Stomach smooth muscle (tissue), 2 donors: Measurements from ENCODE around the gene SNX25.

Experiments used
- H3K27ac ChIP-seq: one replicate; pipeline ENCODE4 v1.7.0; 2013; ENCODE audit warnings: mild to moderate bottlenecking, low read length, inconsistent platforms
- H3K27me3 ChIP-seq, 2 donors: one replicate each; pipeline ENCODE4 v1.7.0; 2013; ENCODE audit warnings: low read length in 2 of 2; ENCODE audit not compliant: insufficient read depth in 2 of 2, control insufficient read depth in 1 of 2
- H3K36me3 ChIP-seq, 2 donors: one replicate each; pipeline ENCODE4 v1.7.0; 2013; ENCODE audit warnings: low read length in 2 of 2; ENCODE audit not compliant: control insufficient read depth in 2 of 2, insufficient read depth in 2 of 2
- H3K4me1 ChIP-seq: one replicate; pipeline ENCODE4 v1.7.0; 2013; ENCODE audit warnings: low read length; ENCODE audit not compliant: control insufficient read depth, insufficient read depth
- H3K4me3 ChIP-seq, 2 donors: one replicate each; pipeline ENCODE4 v1.7.0; 2013; ENCODE audit warnings: low read length in 2 of 2
- H3K9ac ChIP-seq, 2 donors: one replicate each; pipeline ENCODE4 v1.7.0; 2013; ENCODE audit warnings: low read length in 2 of 2, mild to moderate bottlenecking in 1 of 2
- H3K9me3 ChIP-seq, 2 donors: one replicate each; pipeline ENCODE4 v1.7.0; 2013; ENCODE audit warnings: low read length in 2 of 2; ENCODE audit not compliant: control insufficient read depth in 2 of 2
- donor health status: healthy.
- donor health status: Pancreatic carcinoma.

Gene SNX25

DNA sequence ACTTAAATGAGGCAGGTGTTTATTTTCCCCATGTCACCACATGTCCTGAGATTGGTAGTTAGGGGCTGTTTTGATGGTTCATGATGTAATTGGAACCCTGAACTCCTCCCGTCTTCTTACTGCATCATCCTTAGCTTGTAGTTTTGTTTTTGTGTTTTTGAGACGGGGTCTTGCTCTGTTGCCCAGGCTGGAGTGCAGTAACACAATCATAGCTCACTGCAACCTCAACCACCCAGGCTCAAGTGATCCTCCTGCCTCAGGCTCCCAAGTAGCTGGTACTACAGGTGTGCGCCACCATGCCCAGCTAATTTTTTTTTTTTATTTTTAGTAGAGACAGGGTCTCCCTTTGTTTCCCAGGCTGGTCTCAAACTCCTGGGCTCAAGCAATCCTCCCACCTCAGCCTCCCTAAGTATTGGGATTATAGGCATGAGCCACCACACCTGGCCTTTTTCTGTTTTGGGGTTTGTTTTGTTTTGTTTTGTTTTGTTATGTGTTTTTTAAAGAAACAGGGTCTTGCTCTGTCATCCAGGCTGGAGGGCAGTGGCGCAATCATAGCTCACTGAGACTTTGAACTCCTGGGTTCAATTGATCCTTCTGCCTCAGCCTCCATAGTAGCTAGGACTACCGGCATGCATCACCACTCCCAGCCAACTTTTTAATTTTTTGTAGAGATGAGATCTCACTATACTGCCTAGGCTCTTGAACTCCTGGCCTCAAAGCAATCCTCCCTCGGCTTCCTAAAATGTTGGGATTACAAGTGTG lies 76.4 kb downstream of the SNX25 start:
- H3K9me3 ChIP-seq: no peaks in the 10 kb centered on the region
- H3K36me3 ChIP-seq: peaks cover 12 to 13% of the 10 kb centered on the region in 2 donors
- no peaks in the 10 kb centered on the region for H3K27me3 ChIP-seq
- no peak overlapping the region for H3K9ac ChIP-seq
- H3K4me1 ChIP-seq: peaks cover 5% of the 10 kb centered on the region
- H3K27ac ChIP-seq: no peak overlapping the region
- H3K4me3 ChIP-seq: no peak overlapping the region

DNA sequence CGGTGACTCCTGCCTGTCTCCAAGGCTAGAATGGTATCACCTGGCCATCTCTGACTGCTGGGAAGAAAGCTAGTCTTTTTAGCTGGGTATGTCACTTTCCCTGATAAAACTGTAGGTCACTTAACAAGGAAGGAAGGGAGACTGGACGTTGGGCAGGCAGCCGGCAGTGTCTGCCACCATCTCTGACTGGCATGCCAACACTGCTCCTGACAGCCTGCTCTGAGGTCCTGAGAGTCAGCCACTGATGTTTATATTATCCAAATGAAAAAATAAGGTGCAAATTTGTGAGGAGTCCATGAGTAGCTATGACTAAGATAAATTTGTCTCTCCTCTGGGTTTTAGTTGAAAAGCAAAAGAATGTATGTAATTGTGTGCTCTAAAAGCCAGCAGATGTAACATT lies 77.2 kb downstream of the SNX25 start:
- Histone ChIP-seq H3K4me1 (peaks cover 5% of the 10 kb centered on the region), H3K9ac (no peak overlapping the region), H3K4me3 (no peak overlapping the region), H3K36me3 (peaks cover 13 to 14% of the 10 kb centered on the region in 2 donors), H3K27me3 (no peaks in the 10 kb centered on the region), H3K27ac (no peak overlapping the region), H3K9me3 (no peaks in the 10 kb centered on the region)

DNA sequence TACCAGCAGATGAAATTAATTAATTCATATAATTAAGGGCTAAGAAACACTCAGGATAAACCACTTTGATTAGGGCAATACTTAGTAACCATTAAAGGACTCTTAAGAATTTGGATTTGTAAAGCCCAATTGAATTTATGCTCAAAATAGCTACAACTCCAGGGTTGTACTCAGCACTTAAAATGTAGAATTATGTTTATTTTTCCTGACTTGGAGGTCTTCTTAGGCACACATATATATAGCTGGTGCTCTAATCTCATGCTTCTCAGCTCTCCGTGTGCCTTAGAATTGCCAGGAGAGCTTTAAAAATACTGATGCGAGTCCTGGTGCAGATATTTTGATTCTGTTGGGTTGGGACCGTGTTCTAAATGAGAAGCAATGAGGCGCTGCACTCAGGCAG lies 77.6 kb downstream of the SNX25 start:
- Histone ChIP-seq H3K4me1 (peaks cover 5% of the 10 kb centered on the region), H3K9ac (no peak overlapping the region), H3K27me3 (no peaks in the 10 kb centered on the region), H3K9me3 (no peaks in the 10 kb centered on the region), H3K27ac (no peak overlapping the region), H3K4me3 (no peak overlapping the region), H3K36me3 (peaks cover 13 to 14% of the 10 kb centered on the region in 2 donors)

DNA sequence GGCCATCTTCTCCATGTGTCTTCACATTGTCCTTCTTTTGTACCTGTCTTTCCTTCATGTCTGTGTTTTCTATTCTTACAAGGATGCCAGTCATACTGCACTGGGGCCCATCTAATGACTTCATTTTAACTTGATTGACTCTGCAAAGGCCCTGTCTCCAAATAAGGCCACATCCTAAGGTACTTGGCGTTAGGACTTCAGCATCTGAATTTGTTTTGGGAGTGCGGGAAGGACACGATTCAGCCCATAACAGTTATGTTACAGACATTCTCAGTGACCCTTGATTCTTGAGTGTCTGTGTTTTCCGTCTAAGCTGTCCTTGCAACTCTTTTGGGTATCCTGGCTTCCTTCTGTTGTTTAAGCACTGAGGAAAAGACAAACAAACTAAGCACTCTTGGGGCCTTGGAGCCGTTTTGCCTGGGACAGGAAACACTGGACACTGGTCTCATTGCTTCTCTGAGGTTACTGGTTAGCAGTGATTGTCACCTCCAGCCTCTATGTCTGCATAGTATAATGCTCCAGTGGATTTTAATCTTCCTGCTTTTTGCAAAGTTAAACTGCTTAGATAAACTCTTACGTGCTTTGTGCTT lies 80.7 kb downstream of the SNX25 start:
- Histone ChIP-seq H3K27ac (no peak overlapping the region), H3K4me3 (no peak overlapping the region), H3K36me3 (peaks cover 17% of the 10 kb centered on the region in 2 donors), H3K27me3 (no peaks in the 10 kb centered on the region), H3K9ac (no peak overlapping the region), H3K9me3 (no peaks in the 10 kb centered on the region), H3K4me1 (peaks cover 5% of the 10 kb centered on the region)

DNA sequence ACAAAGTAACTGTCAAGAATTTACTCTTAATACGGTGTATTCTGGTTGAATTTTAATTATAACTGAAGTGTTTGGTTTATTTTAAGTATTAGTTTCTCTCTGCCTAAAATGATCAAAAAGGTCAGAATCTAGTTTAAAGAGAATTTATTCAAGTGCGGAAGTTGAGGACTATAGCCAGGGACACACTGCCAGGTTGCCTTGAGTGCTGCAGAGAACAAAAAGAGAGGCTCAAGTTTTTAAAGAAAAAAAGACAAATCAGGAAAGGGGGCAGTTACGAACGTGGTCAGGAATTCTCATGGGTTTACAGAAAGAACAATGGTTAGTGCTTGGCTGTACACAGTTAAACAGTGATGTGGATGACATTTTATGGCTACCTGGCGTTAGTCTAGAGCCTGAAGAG lies 81.3 kb downstream of the SNX25 start:
- no peak overlapping the region for H3K27ac ChIP-seq
- H3K4me1 ChIP-seq: peaks cover 5% of the 10 kb centered on the region
- H3K4me3 ChIP-seq: no peak overlapping the region

DNA sequence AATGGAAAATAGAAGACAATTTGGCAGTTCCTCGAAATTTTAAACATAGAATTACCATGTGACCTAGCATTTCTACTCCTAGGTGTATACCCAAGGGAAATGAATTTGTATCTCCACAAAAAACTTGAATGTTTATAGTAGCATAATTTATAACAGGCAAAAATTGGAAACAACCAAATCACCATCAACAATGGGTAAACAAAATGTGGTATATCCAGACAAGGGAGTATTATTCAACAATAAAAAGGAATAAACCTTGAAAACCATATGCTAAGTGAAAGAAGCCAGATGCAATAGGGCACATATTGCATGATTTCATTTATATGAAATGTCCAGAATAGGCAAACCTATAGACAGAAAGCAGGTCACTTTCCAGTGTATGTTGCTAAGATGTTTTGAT lies 83.8 kb downstream of the SNX25 start:
- H3K27ac ChIP-seq: no peak overlapping the region
- no peaks in the 10 kb centered on the region for H3K4me1 ChIP-seq
- peaks cover 17% of the 10 kb centered on the region in 2 donors for H3K36me3 ChIP-seq
- H3K9ac ChIP-seq: no peak overlapping the region
- H3K27me3 ChIP-seq: no peaks in the 10 kb centered on the region
- no peaks in the 10 kb centered on the region for H3K9me3 ChIP-seq
- no peak overlapping the region for H3K4me3 ChIP-seq

More for the DNA sequence above, 81.3 kb downstream of the SNX25 start:
- no peak overlapping the region for H3K9ac ChIP-seq
- H3K9me3 ChIP-seq: no peaks in the 10 kb centered on the region
- no peaks in the 10 kb centered on the region for H3K27me3 ChIP-seq
- H3K36me3 ChIP-seq: peaks cover 17% of the 10 kb centered on the region in 2 donors

DNA sequence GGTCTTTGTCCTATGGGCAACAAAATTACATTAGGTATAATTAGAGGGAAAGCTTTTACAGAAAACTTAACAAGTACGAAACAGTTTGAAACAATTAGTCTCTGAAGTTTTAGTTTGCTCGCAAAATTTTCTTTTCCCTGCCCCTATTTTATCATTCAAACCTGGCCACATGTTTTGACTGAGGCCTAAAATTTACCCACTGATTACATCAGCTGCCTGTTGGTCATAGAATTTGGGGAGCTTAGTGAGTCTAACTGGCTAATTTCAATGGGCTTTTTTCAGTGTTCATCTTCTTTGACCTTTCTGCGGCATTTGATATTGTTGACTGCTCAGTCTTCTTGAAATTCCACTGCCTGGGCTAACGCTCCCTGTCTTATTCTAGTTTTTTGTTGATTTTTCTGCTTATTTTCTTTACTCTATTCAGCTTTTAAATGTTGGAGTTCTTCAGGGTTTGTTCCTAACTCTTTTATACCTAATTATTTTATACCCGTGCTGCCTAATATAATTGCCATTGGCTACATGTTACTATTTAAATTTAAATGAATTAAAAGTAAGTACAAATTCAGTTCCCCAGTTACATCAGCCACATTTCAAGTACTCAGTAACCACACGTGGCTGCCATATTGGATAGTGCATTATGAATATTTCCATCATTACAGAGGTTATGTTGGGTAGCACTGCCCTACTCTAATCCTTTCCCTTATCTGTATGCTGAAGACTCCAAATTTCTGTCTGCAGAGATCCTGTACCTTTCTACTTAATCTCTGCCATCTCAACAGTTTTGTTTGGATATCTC lies 87.5 kb downstream of the SNX25 start:
- no peaks in the 10 kb centered on the region for H3K9me3 ChIP-seq
- no peak overlapping the region for H3K4me3 ChIP-seq
- H3K9ac ChIP-seq: no peak overlapping the region
- H3K4me1 ChIP-seq: no peaks in the 10 kb centered on the region
- H3K36me3 ChIP-seq: peaks cover 3 to 10% of the 10 kb centered on the region in 2 donors
- H3K27ac ChIP-seq: no peak overlapping the region
- H3K27me3 ChIP-seq: no peaks in the 10 kb centered on the region

DNA sequence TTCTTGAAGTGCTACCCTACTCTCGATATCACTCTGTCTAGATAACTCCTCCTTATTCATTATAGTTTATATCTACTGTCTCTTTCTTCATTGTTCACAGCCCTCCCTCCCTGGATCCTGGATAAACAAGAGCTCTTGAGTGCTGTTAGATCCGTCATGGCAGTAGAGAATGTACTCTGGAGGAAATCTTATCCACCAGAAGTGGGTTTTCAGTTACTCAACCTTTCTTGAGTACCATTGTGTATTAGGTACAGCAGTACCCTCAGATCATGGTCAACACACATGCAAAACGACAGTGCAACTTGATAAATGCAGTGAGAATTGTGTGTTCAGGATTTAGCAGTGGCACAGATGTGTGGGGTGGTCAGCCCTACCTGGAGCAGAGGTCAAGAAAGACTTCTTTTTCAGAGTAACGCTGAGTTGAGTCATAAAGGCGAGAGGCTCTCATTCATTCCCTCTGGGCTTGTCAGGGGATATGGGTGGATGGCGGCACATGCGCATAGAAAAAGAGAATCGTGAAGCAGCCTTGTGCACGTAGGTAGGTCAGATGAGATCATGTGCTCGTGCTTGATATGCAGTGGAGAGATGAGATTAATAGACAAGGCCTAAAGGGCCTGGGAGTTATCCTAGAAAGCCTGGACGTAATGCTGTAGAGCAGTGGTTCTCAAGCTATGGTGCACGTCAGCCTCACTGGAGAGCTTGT lies 89.5 kb downstream of the SNX25 start:
- H3K36me3 ChIP-seq: peaks cover 0 to 10% of the 10 kb centered on the region in 2 donors
- no peak overlapping the region for H3K4me3 ChIP-seq
- H3K27ac ChIP-seq: no peak overlapping the region
- no peaks in the 10 kb centered on the region for H3K27me3 ChIP-seq
- H3K9me3 ChIP-seq: no peaks in the 10 kb centered on the region
- H3K4me1 ChIP-seq: no peaks in the 10 kb centered on the region
- H3K9ac ChIP-seq: no peak overlapping the region

DNA sequence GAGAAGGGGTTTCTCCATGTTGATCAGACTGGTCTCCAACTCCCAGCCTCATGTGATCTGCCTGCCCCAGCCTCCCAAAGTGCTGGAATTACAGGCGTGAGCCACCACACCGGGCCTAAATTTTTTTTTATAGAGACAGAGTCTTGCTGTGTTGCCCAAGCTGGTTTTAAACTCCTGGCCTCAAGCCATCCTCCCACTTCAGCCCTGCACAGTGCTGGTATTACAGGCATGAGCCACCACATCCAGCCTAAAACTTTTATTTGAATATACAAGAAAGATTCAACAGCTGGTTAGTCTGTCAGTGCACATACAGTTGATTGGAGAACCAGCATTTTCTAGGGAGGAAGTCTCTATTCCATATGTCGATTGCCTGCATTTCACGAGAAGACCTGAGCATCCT lies 95.1 kb downstream of the SNX25 start:
- H3K4me1 ChIP-seq: no peaks in the 10 kb centered on the region
- H3K27me3 ChIP-seq: no peaks in the 10 kb centered on the region
- no peaks in the 10 kb centered on the region for H3K9me3 ChIP-seq
- H3K27ac ChIP-seq: no peak overlapping the region
- no peak overlapping the region for H3K9ac ChIP-seq
- no peak overlapping the region for H3K4me3 ChIP-seq
- no peaks in the 10 kb centered on the region for H3K36me3 ChIP-seq

DNA sequence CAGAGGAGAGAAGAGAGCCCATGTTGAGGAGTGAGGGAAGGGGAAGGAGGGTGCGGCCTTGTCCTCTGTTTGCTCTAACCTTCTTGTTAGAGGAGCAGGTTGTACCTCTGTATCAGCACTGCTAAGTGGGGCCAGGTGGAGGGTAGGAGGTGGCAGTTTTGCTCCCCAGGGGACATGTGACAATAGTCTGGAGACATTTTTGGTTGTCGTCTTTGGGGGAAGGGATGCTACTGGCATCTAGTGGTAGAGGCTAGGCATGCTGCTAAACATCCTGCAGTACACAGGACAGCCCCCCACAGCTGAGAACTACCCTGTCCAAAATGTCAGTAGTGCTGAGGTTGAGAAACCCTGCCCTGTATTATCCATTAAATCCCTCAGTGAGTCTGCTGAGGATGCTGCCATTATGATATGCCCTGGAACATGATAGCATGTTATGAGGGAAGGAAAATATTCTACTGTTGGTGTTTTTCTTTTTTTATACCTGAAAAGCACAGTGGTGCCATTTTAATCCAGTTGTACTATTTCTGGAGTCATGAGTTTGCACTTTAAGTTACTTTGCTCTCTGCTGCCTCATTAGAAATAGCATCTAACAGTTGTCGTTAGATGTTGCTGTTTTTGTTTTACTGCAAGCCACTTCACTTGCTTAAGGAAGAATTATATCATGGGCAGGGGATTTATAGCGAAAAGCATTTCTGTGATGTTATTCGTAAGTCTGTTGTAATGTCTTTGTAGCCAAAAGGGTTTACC lies 95.7 kb downstream of the SNX25 start:
- Histone ChIP-seq H3K9ac (no peak overlapping the region), H3K27me3 (no peaks in the 10 kb centered on the region), H3K4me3 (no peak overlapping the region), H3K27ac (no peak overlapping the region), H3K9me3 (no peaks in the 10 kb centered on the region), H3K4me1 (no peaks in the 10 kb centered on the region), H3K36me3 (no peaks in the 10 kb centered on the region)
